ENCODE data around the gene NAT16. TPM values are rescaled to one million over a fixed set of nuclear protein-coding genes. Genes with fewer than 3 reads are reported as not detected.

Gene NAT16
- total and polyA plus RNA-seq, 10 of the 15 experiments (the other 5 are each of a cell fraction or from before 2014, with no cell fraction given) = not detected

DNA sequence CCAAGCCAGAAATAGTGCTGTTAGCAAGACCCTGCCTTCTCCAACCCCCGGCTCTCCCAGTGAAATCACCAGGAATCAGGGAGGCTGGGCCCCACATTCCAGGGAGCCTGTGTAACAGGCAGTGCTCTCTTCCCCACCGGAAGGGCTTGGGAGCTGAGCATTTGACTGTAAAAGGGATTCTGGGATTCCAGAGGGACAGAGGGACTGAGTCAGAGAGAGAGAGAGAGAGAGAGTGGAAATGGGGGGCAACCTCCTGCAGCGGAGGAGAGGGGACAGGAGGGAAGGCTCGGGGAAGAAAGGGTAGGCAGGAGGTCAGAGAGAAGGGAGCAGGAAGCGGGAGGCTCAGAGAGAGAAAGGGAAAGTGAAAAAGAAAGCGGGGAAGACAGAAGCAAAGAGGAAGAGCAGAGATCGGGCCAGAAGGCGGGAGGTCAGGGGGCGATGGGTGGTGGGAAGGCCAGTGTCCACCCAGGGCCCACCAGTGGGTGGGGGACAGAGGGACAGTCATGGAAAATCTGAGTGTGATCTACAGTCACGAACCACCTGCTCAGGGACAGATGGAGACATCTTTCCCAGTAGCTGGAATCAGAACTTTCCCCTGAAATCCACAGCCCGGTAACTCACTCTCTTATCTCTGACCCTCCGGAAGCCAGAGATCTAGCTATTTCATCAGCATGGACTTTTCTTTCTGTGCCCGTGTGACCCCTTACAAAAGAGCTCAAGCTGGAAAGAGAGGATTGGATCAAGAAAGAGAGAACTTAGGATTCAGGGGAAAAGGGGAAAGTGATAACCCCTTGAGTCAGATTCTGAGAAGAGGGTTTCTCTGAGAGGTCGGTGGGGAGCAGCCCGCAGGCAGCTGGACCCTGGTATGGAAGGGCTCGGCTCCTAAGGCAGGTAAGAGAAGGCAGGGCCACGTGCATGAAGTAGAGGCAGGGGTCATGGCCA is 57.8 kb downstream of the NAT16 start:
- Histone ChIP-seq H3K9me3 (replicated peaks; ENCODE audit: control insufficient read depth, insufficient read depth, low read length) (no peaks in the 10 kb centered on the region), H2AFZ (ENCODE audit: control insufficient read depth, low read depth, low read length) (peak overlapping the region; percentile 99), H3K4me1 (ENCODE audit: control insufficient read depth, insufficient read depth, low read length) (peaks cover 25% of the 10 kb centered on the region), H3K4me3 (peak overlapping the region; percentile 63), H3K9ac (ENCODE audit: control insufficient read depth, insufficient read depth, low read length) (peak overlapping the region; percentile 77), H3K27ac (ENCODE audit: control insufficient read depth, insufficient read depth) (peak overlapping the region; percentile 87), H3K79me2 (ENCODE audit: control insufficient read depth, insufficient read depth, low read length) (no peaks in the 10 kb centered on the region), H3K36me3 (ENCODE audit: control insufficient read depth in 2 of 2, insufficient read depth in 2 of 2, low read length in 1 of 2) (no peaks in the 10 kb centered on the region), H4K20me1 (ENCODE audit: control insufficient read depth, insufficient read depth) (no peaks in the 10 kb centered on the region), H3K27me3 (replicated peaks in 1 of 2; ENCODE audit: control insufficient read depth in 2 of 2, insufficient read depth in 2 of 2, low read length in 1 of 2) (no peaks in the 10 kb centered on the region), H3K4me2 (ENCODE audit: control insufficient read depth, insufficient read depth) (peak overlapping the region; percentile 98)
- BruUV-seq (replicated peaks) = TSS peak; percentile 91
- 21% methylated on average over 17 of the region's 17 CpGs for WGBS (ENCODE audit: insufficient coverage, insufficient replicate concordance, low lambda C conversion rate, missing lambda C conversion rate)
- FAIRE-seq (peak; percentile 70), ATAC-seq (peak; percentile 57), DNase-seq (ENCODE audit: low read depth, low spot score) (no peak)
- intact Hi-C loops (cut with micrococcal nuclease; ENCODE audit: unreplicated experiment) (loop anchor here (5.0 kb wide), 1 partner anchor 35 kb away; the partner anchor contains the start of gene TRIM56), in situ Hi-C loops (cut with MboI) (no loop called here)
- ChIA-PET RAD21 (ENCODE audit: unreplicated experiment) (interaction anchor here (1.1 to 1.9 kb wide), 8 partner anchors 9 to 70 kb away, joined by 3 to 14 read pairs (median 6); partner anchors contain the start of gene TRIM56), POLR2A (interaction anchor here (0.5 to 3.4 kb wide), 12 partner anchors 8 to 247 kb away, joined by 3 to 24 read pairs (median 5); partner anchors contain the start of genes MUC17, SRRT and TRIM56), CTCF (interaction anchor here (0.6 to 3.4 kb wide), 12 partner anchors 9 to 160 kb away, joined by 3 to 16 read pairs (median 8); no protein-coding TSS in a partner anchor), SMC1A (ENCODE audit: uncharacterized antibody, unreplicated experiment) (interaction anchor here (0.6 to 2.9 kb wide), 12 partner anchors 11 to 70 kb away, joined by 3 to 13 read pairs (median 4); no protein-coding TSS in a partner anchor)
- no peak for TF ChIP-seq ZNF24 (IDR thresholded peaks at IDR 0.05)
- TF ChIP-seq CREB1 (IDR thresholded peaks at IDR 0.05; ENCODE audit: low read depth) = no peak
- peak; percentile 76 to 85 for TF ChIP-seq IKZF2 (IDR thresholded peaks at IDR 0.05)
- TF ChIP-seq PML (IDR thresholded peaks at IDR 0.05; ENCODE audit: low read length) = no peak
- no peak for TF ChIP-seq RB1 (IDR thresholded peaks at IDR 0.05; ENCODE audit: borderline replicate concordance)
- no peak for TF ChIP-seq PAX5 (IDR thresholded peaks at IDR 0.05; ENCODE audit: borderline replicate concordance, low read depth, low read length)
- TF ChIP-seq NFYB (IDR thresholded peaks at IDR 0.05; ENCODE audit: insufficient read depth, low read depth, low read length) = no peak
- TF ChIP-seq, protein P1, sequence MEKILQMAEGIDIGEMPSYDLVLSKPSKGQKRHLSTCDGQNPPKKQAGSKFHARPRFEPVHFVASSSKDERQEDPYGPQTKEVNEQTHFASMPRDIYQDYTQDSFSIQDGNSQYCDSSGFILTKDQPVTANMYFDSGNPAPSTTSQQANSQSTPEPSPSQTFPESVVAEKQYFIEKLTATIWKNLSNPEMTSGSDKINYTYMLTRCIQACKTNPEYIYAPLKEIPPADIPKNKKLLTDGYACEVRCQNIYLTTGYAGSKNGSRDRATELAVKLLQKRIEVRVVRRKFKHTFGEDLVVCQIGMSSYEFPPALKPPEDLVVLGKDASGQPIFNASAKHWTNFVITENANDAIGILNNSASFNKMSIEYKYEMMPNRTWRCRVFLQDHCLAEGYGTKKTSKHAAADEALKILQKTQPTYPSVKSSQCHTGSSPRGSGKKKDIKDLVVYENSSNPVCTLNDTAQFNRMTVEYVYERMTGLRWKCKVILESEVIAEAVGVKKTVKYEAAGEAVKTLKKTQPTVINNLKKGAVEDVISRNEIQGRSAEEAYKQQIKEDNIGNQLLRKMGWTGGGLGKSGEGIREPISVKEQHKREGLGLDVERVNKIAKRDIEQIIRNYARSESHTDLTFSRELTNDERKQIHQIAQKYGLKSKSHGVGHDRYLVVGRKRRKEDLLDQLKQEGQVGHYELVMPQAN (conservative IDR thresholded peaks at IDR 0.05) = no peak
- peak; percentile 46; the same call in 1 of the 2 replicates for TF ChIP-seq IKZF1 (conservative IDR thresholded peaks at IDR 0.05)
- no peak for TF ChIP-seq SIX5 (IDR thresholded peaks at IDR 0.05; ENCODE audit: low read depth, low read length, severe bottlenecking)
- TF ChIP-seq, protein P2, sequence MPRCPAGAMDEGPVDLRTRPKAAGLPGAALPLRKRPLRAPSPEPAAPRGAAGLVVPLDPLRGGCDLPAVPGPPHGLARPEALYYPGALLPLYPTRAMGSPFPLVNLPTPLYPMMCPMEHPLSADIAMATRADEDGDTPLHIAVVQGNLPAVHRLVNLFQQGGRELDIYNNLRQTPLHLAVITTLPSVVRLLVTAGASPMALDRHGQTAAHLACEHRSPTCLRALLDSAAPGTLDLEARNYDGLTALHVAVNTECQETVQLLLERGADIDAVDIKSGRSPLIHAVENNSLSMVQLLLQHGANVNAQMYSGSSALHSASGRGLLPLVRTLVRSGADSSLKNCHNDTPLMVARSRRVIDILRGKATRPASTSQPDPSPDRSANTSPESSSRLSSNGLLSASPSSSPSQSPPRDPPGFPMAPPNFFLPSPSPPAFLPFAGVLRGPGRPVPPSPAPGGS (IDR thresholded peaks at IDR 0.05; ENCODE audit: borderline replicate concordance, insufficient read depth, low read depth, low read length, poor library complexity, severe bottlenecking) = no peak
- TF ChIP-seq, protein P3, sequence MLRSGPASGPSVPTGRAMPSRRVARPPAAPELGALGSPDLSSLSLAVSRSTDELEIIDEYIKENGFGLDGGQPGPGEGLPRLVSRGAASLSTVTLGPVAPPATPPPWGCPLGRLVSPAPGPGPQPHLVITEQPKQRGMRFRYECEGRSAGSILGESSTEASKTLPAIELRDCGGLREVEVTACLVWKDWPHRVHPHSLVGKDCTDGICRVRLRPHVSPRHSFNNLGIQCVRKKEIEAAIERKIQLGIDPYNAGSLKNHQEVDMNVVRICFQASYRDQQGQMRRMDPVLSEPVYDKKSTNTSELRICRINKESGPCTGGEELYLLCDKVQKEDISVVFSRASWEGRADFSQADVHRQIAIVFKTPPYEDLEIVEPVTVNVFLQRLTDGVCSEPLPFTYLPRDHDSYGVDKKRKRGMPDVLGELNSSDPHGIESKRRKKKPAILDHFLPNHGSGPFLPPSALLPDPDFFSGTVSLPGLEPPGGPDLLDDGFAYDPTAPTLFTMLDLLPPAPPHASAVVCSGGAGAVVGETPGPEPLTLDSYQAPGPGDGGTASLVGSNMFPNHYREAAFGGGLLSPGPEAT (IDR thresholded peaks at IDR 0.05; ENCODE audit: low read depth) = peak; percentile 66
- peak; percentile 44; the same call in 1 of the 2 replicates for TF ChIP-seq NR2F1 (conservative IDR thresholded peaks at IDR 0.05)
- TF ChIP-seq LARP7 (IDR thresholded peaks at IDR 0.05) = no peak
- no peak for TF ChIP-seq RAD51 (IDR thresholded peaks at IDR 0.05)
- no peak for TF ChIP-seq KAT2A (conservative IDR thresholded peaks at IDR 0.05; ENCODE audit: control insufficient read depth, low read depth, low read length)
- TF ChIP-seq ESRRA (IDR thresholded peaks at IDR 0.05; ENCODE audit: low read length) = no peak
- no peak for TF ChIP-seq CHD4 (IDR thresholded peaks at IDR 0.05)

Measured in GM12878 (cell line).